ENCODE measurements around the gene CLEC11A. TPM values are rescaled to one million over a fixed set of nuclear protein-coding genes. Genes with fewer than 3 reads are reported as not detected.

CLEC11A gene
- total and polyA plus RNA-seq, 4 donors, result 2.4 to 11.0 (median 5.5) TPM

DNA sequence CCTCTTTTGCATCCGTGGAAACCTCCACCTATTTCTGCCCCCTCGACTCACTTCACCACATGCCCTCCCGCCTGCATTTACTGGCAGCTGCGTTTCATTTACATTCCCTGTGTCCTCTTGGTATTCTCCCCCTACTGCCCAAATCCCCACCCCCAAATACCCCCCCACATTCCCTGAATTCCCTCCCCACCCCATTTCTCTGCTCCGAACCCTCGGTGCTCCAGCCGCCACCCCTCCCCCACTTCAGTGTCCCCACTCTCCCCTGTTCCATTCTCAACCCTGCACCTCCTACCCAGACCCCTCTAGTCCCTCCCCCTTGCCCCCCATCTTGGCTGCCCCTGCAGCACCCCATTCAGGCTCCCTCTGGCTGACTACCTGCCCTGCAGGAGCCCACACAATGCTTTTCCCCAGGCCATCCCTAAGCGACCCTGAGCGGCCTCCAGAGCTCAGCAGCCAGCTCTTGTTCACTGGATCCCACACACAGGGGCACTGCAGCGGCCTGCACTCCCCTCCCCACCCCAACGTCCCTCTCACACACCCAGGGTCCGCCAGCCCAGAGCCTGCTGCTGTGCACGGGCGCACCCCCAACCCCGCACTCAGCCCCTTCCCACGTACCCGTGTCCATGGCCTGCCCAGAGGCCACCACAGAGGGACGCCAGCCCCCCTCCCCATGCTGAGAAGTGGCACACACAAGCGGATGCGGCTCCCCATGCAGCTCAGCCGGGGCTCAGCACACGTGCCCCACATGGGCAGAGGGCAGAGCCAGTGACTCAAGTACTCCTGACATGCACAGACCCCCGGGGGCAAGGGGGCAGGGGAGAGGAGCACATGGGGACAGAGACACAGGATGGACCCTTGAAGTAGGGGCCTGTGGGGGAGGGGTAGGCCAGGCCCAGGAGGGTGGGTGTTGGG is 29.8 kb upstream of the CLEC11A start:
- H3K9ac ChIP-seq (ENCODE audit: low read depth in 1 of 2, low read length in 2 of 2), result no peak overlapping the region
- H3K9me3 ChIP-seq (ENCODE audit: control insufficient read depth in 4 of 4, low read length in 3 of 4), result no peaks in the 10 kb centered on the region
- TF ChIP-seq, protein P1, sequence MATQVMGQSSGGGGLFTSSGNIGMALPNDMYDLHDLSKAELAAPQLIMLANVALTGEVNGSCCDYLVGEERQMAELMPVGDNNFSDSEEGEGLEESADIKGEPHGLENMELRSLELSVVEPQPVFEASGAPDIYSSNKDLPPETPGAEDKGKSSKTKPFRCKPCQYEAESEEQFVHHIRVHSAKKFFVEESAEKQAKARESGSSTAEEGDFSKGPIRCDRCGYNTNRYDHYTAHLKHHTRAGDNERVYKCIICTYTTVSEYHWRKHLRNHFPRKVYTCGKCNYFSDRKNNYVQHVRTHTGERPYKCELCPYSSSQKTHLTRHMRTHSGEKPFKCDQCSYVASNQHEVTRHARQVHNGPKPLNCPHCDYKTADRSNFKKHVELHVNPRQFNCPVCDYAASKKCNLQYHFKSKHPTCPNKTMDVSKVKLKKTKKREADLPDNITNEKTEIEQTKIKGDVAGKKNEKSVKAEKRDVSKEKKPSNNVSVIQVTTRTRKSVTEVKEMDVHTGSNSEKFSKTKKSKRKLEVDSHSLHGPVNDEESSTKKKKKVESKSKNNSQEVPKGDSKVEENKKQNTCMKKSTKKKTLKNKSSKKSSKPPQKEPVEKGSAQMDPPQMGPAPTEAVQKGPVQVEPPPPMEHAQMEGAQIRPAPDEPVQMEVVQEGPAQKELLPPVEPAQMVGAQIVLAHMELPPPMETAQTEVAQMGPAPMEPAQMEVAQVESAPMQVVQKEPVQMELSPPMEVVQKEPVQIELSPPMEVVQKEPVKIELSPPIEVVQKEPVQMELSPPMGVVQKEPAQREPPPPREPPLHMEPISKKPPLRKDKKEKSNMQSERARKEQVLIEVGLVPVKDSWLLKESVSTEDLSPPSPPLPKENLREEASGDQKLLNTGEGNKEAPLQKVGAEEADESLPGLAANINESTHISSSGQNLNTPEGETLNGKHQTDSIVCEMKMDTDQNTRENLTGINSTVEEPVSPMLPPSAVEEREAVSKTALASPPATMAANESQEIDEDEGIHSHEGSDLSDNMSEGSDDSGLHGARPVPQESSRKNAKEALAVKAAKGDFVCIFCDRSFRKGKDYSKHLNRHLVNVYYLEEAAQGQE (IDR thresholded peaks at IDR 0.05), result no peak
- TF ChIP-seq HNF4G (IDR thresholded peaks at IDR 0.05) (no peak), RXRA (IDR thresholded peaks at IDR 0.05) (no peak), EGR1 (IDR thresholded peaks at IDR 0.05; ENCODE audit: low read depth in 2 of 2) (no peak), GABPA (IDR thresholded peaks at IDR 0.05 in 1 of 2, conservative IDR thresholded peaks at IDR 0.05 in 1 of 2) (no peak)
- TF ChIP-seq, protein P2, sequence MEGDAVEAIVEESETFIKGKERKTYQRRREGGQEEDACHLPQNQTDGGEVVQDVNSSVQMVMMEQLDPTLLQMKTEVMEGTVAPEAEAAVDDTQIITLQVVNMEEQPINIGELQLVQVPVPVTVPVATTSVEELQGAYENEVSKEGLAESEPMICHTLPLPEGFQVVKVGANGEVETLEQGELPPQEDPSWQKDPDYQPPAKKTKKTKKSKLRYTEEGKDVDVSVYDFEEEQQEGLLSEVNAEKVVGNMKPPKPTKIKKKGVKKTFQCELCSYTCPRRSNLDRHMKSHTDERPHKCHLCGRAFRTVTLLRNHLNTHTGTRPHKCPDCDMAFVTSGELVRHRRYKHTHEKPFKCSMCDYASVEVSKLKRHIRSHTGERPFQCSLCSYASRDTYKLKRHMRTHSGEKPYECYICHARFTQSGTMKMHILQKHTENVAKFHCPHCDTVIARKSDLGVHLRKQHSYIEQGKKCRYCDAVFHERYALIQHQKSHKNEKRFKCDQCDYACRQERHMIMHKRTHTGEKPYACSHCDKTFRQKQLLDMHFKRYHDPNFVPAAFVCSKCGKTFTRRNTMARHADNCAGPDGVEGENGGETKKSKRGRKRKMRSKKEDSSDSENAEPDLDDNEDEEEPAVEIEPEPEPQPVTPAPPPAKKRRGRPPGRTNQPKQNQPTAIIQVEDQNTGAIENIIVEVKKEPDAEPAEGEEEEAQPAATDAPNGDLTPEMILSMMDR (IDR thresholded peaks at IDR 0.05; ENCODE audit: low read depth, low read length, missing input control), result no peak
- 9% methylated on average over 23 of the region's 23 CpGs for WGBS
- DNase-seq (ENCODE audit: low spot score), result no peak
- no peak overlapping the region for H3K27ac ChIP-seq (ENCODE audit: low read depth in 1 of 2, low read length in 2 of 2)
- H3K4me3 ChIP-seq (ENCODE audit: low read depth in 1 of 3, low read length in 3 of 3), result no peak overlapping the region
- H3K36me3 ChIP-seq (ENCODE audit: control insufficient read depth in 4 of 4, insufficient read depth in 3 of 4, low read depth in 1 of 4, low read length in 3 of 4), result no peaks in the 10 kb centered on the region
- peaks cover 0 to 11% (median 2%) of the 10 kb centered on the region in 4 donors for H3K27me3 ChIP-seq (ENCODE audit: control insufficient read depth in 4 of 4, insufficient read depth in 4 of 4, low read length in 3 of 4)
- H3K4me1 ChIP-seq (ENCODE audit: control insufficient read depth in 4 of 4, insufficient read depth in 4 of 4, low read length in 3 of 4), result no peaks in the 10 kb centered on the region

GRCh38 chr19:50694815-50695145 is 28.4 kb upstream of the CLEC11A start:
- Histone ChIP-seq H3K4me1 (ENCODE audit: control insufficient read depth in 4 of 4, insufficient read depth in 4 of 4, low read length in 3 of 4) (no peaks in the 10 kb centered on the region), H3K9me3 (ENCODE audit: control insufficient read depth in 4 of 4, low read length in 3 of 4) (no peaks in the 10 kb centered on the region), H3K9ac (ENCODE audit: low read depth in 1 of 2, low read length in 2 of 2) (no peak overlapping the region), H3K27ac (ENCODE audit: low read depth in 1 of 2, low read length in 2 of 2) (no peak overlapping the region), H3K4me3 (ENCODE audit: low read depth in 1 of 3, low read length in 3 of 3) (no peak overlapping the region), H3K27me3 (ENCODE audit: control insufficient read depth in 4 of 4, insufficient read depth in 4 of 4, low read length in 3 of 4) (peaks cover 0 to 11% (median 1%) of the 10 kb centered on the region in 4 donors), H3K36me3 (ENCODE audit: control insufficient read depth in 4 of 4, insufficient read depth in 3 of 4, low read depth in 1 of 4, low read length in 3 of 4) (no peaks in the 10 kb centered on the region)
- 5% methylated on average over 51 of the region's 51 CpGs for WGBS
- no peak for DNase-seq (ENCODE audit: low spot score)
- TF ChIP-seq JUND (IDR thresholded peaks at IDR 0.05) (no peak), NR2F2 (IDR thresholded peaks at IDR 0.05) (no peak), HNF4A (conservative IDR thresholded peaks at IDR 0.05) (no peak), FOXA2 (IDR thresholded peaks at IDR 0.05) (no peak), GABPA (IDR thresholded peaks at IDR 0.05 in 1 of 2, conservative IDR thresholded peaks at IDR 0.05 in 1 of 2) (no peak), FOXA1 (IDR thresholded peaks at IDR 0.05) (no peak), TAF1 (conservative IDR thresholded peaks at IDR 0.05) (no peak), ZBTB33 (IDR thresholded peaks at IDR 0.05) (no peak), SP1 (IDR thresholded peaks at IDR 0.05) (no peak), RAD21 (IDR thresholded peaks at IDR 0.05) (no peak), HNF4G (IDR thresholded peaks at IDR 0.05) (no peak), RXRA (IDR thresholded peaks at IDR 0.05) (no peak)
- TF ChIP-seq, protein P3, sequence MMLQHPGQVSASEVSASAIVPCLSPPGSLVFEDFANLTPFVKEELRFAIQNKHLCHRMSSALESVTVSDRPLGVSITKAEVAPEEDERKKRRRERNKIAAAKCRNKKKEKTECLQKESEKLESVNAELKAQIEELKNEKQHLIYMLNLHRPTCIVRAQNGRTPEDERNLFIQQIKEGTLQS (IDR thresholded peaks at IDR 0.05), result no peak
- TF ChIP-seq, protein P4, sequence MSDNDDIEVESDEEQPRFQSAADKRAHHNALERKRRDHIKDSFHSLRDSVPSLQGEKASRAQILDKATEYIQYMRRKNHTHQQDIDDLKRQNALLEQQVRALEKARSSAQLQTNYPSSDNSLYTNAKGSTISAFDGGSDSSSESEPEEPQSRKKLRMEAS (IDR thresholded peaks at IDR 0.05), result no peak
- TF ChIP-seq, protein P1 (IDR thresholded peaks at IDR 0.05), result no peak
- TF ChIP-seq, protein P2 (IDR thresholded peaks at IDR 0.05; ENCODE audit: low read depth, low read length, missing input control), result no peak

Data from liver (tissue), 9 donors.